HepG2 (cell line): ENCODE data around the gene PPP4R1. TPM values are rescaled to one million over a fixed set of nuclear protein-coding genes. Genes with fewer than 3 reads are reported as not detected.

Experiments used
- CHCHD3 ChIP-seq: sonication (generic); formaldehyde crosslinking; IDR thresholded peaks from 2 replicates; pipeline ENCODE4 v1.8.0; 2022; ENCODE audit warnings: mild to moderate bottlenecking, missing genetic modification reagents, moderate library complexity
- HCFC1 ChIP-seq: fragments of 150-350 bp; IDR thresholded peaks from 2 replicates; pipeline ENCODE4 v1.6.1; 2014; ENCODE audit warnings: low read depth, low read length
- HMG20A ChIP-seq: IDR thresholded peaks from 2 replicates; pipeline ENCODE4 v1.6.1; 2016; ENCODE audit warnings: borderline replicate concordance
- MTA1 ChIP-seq: sonication (generic); formaldehyde crosslinking; IDR thresholded peaks from 2 replicates; pipeline ENCODE4 v1.4.0; 2020; ENCODE audit warnings: missing genetic modification reagents, mild to moderate bottlenecking, borderline replicate concordance
- NCOR1 ChIP-seq: fragments of 200-600 bp; sonication (generic); IDR thresholded peaks from 2 replicates; pipeline ENCODE4 v1.7.0; 2017; ENCODE audit warnings: antibody characterized with exemption, low read length, borderline replicate concordance
- NFATC3 ChIP-seq: sonication (generic); formaldehyde crosslinking; IDR thresholded peaks from 2 replicates; pipeline ENCODE4 v1.5.1; 2020; ENCODE audit warnings: mild to moderate bottlenecking, missing genetic modification reagents
- NFE2L2 ChIP-seq: fragments of 150-350 bp; IDR thresholded peaks from 2 replicates; pipeline ENCODE4 v1.6.1; 2014; ENCODE audit warnings: low read length
- NR3C1 ChIP-seq: sonication (generic); formaldehyde crosslinking; IDR thresholded peaks from 2 replicates; pipeline ENCODE4 v1.4.0; 2020; ENCODE audit warnings: missing genetic modification reagents
- RAD21 ChIP-seq: fragments of 450-650 bp; formaldehyde crosslinking; IDR thresholded peaks from 2 replicates; pipeline ENCODE4 v1.5.0; 2020; ENCODE audit warnings: mild to moderate bottlenecking
- RARA ChIP-seq: IDR thresholded peaks from 2 replicates; pipeline ENCODE4 v1.6.1; 2016; ENCODE audit warnings: missing genetic modification reagents, missing compliant biosample characterization
- SPEN ChIP-seq: sonication (generic); formaldehyde crosslinking; IDR thresholded peaks from 2 replicates; pipeline ENCODE4 v1.5.1; 2020; ENCODE audit warnings: low read depth, mild to moderate bottlenecking, missing genetic modification reagents
- SRSF9 ChIP-seq: fragments of 200-400 bp; formaldehyde crosslinking; IDR thresholded peaks from 2 replicates; pipeline ENCODE4 v1.6.1; 2018; ENCODE audit warnings: borderline replicate concordance, mild to moderate bottlenecking, low read depth, low read length; ENCODE audit not compliant: insufficient read depth, poor library complexity, severe bottlenecking
- THAP9 ChIP-seq: sonication (generic); formaldehyde crosslinking; IDR thresholded peaks from 2 replicates; pipeline ENCODE4; 2020; ENCODE audit warnings: missing genetic modification reagents, mild to moderate bottlenecking, borderline replicate concordance
- ZFP1 ChIP-seq: IDR thresholded peaks from 2 replicates; pipeline ENCODE4 v1.6.1; 2016
- ZNF180 ChIP-seq: sonication (generic); formaldehyde crosslinking; IDR thresholded peaks from 2 replicates; pipeline ENCODE4 v1.4.0; 2020; ENCODE audit warnings: low read depth, missing genetic modification reagents, borderline replicate concordance
- ZNF20 ChIP-seq: sonication (generic); formaldehyde crosslinking; IDR thresholded peaks from 2 replicates; pipeline ENCODE4 v1.4.0; 2020; ENCODE audit warnings: mild to moderate bottlenecking, moderate library complexity, missing genetic modification reagents
- ZNF460 ChIP-seq: sonication (generic); formaldehyde crosslinking; IDR thresholded peaks from 2 replicates; pipeline ENCODE4 v1.5.1; 2020; ENCODE audit warnings: missing genetic modification reagents, mild to moderate bottlenecking, borderline replicate concordance
- ZNF674 ChIP-seq: sonication (generic); formaldehyde crosslinking; IDR thresholded peaks from 2 replicates; pipeline ENCODE4 v1.5.0; 2020; ENCODE audit warnings: low read depth, mild to moderate bottlenecking, missing genetic modification reagents
- ZNF850 ChIP-seq: sonication (generic); formaldehyde crosslinking; conservative IDR thresholded peaks from 2 replicates; pipeline ENCODE4 v1.9.0; 2021; ENCODE audit warnings: mild to moderate bottlenecking, missing genetic modification reagents
- polyA plus RNA-seq, 8 experiments: library from polyadenylated mRNA; depleted of rRNA in 3 of 8; stranded (reverse) in 7 of 8; unstranded in 1 of 8; fragments of >200 nt; fragmentation: Illumina TruSeq in 4 of 8; extraction: Trizol in 4 of 8; gene quantifications; 2 replicates each; pipeline versions ENCODE4 v1.2.1 to v1.2.3, GENCODE V29; 2011 to 2016; ENCODE audit warnings: low read depth in 4 of 8, missing spikeins in 1 of 8, mixed read lengths in 1 of 8; ENCODE audit not compliant: insufficient read depth in 1 of 8
- total RNA-seq, 5 experiments: library from RNA; depleted of rRNA; stranded (reverse); fragments of >200 nt; fragmentation: Illumina TruSeq; extraction: Trizol; gene quantifications; 2 replicates each; pipeline ENCODE4 v1.2.3, GENCODE V29; 2016; ENCODE audit warnings: low read depth in 1 of 5
- TF ChIP-seq, protein P1 (sequence below): IDR thresholded peaks from 2 replicates; pipeline ENCODE4 v1.6.1; 2012; ENCODE audit warnings: low read depth, low read length, improper control_type of control experiment
- TF ChIP-seq, protein P2 (sequence below): sonication (generic); formaldehyde crosslinking; IDR thresholded peaks from 2 replicates; pipeline ENCODE4 v1.4.0; 2020; ENCODE audit warnings: missing genetic modification reagents
- TF ChIP-seq, protein P3 (sequence below): IDR thresholded peaks from 2 replicates; pipeline ENCODE4 v1.6.1; 2012; ENCODE audit warnings: low read length, improper control_type of control experiment

The PPP4R1 gene
- total and polyA plus RNA-seq, 2 of the 13 experiments (the other 11 are each of a cell fraction or from before 2014, with no cell fraction given), result 66.5 to 72.4 TPM

- no peak for TF ChIP-seq ZFP1 (CRISPR knock-in tag)
- TF ChIP-seq, protein P1, sequence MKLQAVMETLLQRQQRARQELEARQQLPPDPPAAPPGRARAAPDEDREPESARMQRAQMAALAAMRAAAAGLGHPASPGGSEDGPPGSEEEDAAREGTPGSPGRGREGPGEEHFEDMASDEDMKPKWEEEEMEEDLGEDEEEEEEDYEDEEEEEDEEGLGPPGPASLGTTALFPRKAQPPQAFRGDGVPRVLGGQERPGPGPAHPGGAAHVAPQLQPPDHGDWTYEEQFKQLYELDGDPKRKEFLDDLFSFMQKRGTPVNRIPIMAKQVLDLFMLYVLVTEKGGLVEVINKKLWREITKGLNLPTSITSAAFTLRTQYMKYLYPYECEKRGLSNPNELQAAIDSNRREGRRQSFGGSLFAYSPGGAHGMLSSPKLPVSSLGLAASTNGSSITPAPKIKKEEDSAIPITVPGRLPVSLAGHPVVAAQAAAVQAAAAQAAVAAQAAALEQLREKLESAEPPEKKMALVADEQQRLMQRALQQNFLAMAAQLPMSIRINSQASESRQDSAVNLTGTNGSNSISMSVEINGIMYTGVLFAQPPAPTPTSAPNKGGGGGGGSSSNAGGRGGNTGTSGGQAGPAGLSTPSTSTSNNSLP, result peak; percentile 93
- TF ChIP-seq NR3C1 (CRISPR knock-in tag), result no peak
- peak; percentile 57; the same call in 1 of the 2 replicates for TF ChIP-seq NCOR1
- peak; percentile 80; the same call in 1 of the 2 replicates for TF ChIP-seq RAD21 (CRISPR knock-in tag)
- no peak for TF ChIP-seq NFE2L2
- TF ChIP-seq ZNF460, result no peak
- no peak for TF ChIP-seq ZNF180 (CRISPR knock-in tag)
- TF ChIP-seq ZNF674 (CRISPR knock-in tag), result no peak
- TF ChIP-seq NFATC3 (CRISPR knock-in tag), result no peak
- TF ChIP-seq HMG20A (CRISPR knock-in tag), result peak; percentile 54; the same call in 1 of the 2 replicates
- TF ChIP-seq ZNF850 (CRISPR knock-in tag), result no peak
- no peak for TF ChIP-seq CHCHD3
- TF ChIP-seq THAP9 (CRISPR knock-in tag), result no peak
- no peak for TF ChIP-seq SRSF9
- TF ChIP-seq, protein P2, sequence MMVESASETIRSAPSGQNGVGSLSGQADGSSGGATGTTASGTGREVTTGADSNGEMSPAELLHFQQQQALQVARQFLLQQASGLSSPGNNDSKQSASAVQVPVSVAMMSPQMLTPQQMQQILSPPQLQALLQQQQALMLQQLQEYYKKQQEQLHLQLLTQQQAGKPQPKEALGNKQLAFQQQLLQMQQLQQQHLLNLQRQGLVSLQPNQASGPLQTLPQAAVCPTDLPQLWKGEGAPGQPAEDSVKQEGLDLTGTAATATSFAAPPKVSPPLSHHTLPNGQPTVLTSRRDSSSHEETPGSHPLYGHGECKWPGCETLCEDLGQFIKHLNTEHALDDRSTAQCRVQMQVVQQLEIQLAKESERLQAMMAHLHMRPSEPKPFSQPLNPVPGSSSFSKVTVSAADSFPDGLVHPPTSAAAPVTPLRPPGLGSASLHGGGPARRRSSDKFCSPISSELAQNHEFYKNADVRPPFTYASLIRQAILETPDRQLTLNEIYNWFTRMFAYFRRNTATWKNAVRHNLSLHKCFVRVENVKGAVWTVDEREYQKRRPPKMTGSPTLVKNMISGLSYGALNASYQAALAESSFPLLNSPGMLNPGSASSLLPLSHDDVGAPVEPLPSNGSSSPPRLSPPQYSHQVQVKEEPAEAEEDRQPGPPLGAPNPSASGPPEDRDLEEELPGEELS (CRISPR knock-in tag), result peak; percentile 34; the same call in 1 of the 2 replicates
- no peak for TF ChIP-seq HCFC1
- peak; percentile 62 for TF ChIP-seq RARA
- no peak for TF ChIP-seq SPEN (CRISPR knock-in tag)
- no peak for TF ChIP-seq MTA1
- no peak for TF ChIP-seq ZNF20 (CRISPR knock-in tag)
- TF ChIP-seq, protein P3, sequence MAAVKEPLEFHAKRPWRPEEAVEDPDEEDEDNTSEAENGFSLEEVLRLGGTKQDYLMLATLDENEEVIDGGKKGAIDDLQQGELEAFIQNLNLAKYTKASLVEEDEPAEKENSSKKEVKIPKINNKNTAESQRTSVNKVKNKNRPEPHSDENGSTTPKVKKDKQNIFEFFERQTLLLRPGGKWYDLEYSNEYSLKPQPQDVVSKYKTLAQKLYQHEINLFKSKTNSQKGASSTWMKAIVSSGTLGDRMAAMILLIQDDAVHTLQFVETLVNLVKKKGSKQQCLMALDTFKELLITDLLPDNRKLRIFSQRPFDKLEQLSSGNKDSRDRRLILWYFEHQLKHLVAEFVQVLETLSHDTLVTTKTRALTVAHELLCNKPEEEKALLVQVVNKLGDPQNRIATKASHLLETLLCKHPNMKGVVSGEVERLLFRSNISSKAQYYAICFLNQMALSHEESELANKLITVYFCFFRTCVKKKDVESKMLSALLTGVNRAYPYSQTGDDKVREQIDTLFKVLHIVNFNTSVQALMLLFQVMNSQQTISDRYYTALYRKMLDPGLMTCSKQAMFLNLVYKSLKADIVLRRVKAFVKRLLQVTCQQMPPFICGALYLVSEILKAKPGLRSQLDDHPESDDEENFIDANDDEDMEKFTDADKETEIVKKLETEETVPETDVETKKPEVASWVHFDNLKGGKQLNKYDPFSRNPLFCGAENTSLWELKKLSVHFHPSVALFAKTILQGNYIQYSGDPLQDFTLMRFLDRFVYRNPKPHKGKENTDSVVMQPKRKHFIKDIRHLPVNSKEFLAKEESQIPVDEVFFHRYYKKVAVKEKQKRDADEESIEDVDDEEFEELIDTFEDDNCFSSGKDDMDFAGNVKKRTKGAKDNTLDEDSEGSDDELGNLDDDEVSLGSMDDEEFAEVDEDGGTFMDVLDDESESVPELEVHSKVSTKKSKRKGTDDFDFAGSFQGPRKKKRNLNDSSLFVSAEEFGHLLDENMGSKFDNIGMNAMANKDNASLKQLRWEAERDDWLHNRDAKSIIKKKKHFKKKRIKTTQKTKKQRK, result no peak
Measured at GRCh38 chr18:9575558-9575957, 38.8 kb downstream of the PPP4R1 start (continued).
